Activated T-cell treated with anti-CD3 and anti-CD28 coated beads for 1 hour (primary cell): ENCODE measurements around the gene ATG14.
"Not testable (repeated sequence)": the region's sequence is repeated elsewhere in the genome, so short reads cannot be mapped to it uniquely, and the experiment has no call there.

ENCODE experiments used
- DNase-seq: peaks from one replicate; pipeline ENCODE4 v3.0.0-alpha.2; 2020; ENCODE audit warnings: low read depth

The ATG14 gene

DNA sequence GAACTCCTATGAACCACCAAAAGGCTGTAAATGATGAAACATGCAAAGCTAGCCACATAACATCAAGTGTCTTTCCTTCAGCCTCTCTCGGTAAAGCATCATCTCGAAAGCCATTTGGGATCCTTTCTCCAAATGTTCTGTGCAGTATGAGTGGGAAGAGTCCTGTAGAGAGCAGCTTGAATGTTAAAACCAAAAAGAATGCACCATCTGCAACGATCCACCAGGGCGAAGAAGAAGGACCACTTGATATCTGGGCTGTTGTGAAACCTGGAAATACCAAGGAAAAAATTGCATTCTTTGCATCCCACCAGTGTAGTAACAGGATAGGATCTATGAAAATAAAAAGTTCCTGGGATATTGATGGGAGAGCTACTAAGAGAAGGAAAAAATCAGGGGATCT lies 61.2 kb downstream of the ATG14 start:
- no peak for DNase-seq

DNA sequence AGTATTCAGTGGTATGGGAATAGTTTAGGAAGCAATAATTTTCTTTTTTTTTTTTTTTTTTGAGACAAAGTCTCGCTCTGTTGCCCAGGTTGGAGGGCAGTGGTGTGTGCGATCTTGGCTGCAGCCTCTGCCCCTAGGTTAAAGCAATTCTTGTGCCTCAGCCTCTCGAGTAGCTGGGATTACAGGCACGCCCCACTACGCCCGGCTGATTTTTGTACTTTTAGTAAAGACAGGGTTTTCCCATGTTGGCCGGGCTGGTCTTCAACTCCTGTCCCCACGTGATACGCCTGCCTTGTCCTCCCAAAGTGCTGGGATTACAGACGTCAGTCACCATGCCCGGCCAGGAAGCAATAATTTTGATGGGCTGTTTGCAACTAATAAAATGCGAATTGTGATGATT lies 62.1 kb downstream of the ATG14 start:
- DNase-seq: no peak

DNA sequence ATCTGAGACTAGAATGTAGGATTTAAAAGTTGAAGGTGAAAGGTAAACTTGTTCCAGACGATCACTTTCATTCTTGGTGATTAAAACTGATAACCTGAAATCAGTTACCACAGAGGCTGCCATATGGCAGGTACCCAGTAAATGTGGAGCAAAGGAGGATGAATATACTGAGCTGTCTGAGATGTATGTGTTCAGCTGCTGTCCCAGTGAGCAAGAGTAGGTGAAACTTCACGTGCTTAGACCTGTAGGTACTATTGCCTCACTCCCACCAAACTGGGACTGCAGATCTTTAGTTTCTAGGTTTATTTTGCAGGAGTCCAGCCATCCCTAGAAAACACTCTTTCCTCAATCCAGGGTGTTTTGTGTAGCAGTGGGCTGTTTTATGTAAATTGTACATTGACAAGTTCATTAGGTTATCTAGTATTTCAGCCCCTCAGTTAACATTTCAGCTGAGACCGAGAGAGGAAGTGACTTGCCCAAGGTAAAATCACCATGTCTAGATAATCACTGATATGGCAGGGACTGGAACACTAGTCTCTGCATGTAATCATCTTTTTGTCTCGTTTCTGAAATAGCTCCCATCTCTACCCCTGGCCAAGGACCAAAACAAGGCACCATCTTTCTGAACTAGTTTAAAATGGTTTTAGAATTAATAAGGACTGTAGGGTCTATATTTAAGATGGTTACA lies 62.7 kb downstream of the ATG14 start:
- DNase-seq: no peak

DNA sequence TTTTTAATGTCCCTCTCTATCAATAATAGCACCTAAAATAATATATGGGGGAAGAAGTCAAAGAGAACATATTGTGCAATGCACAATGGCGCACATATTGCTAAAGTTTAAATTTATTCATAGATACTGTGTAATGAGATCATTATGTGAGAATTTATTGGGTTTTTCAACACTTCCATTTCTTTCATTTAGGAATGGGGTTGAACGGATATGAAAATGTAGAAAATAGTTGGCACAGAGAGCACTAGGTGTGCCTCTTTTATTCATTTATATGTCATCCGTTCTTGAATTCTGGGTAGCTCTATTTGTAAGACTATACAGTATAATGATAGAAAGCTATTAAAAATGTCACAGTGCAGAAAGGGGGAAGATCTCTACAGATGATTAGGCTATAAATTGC lies 63.9 kb downstream of the ATG14 start:
- DNase-seq: no peak

DNA sequence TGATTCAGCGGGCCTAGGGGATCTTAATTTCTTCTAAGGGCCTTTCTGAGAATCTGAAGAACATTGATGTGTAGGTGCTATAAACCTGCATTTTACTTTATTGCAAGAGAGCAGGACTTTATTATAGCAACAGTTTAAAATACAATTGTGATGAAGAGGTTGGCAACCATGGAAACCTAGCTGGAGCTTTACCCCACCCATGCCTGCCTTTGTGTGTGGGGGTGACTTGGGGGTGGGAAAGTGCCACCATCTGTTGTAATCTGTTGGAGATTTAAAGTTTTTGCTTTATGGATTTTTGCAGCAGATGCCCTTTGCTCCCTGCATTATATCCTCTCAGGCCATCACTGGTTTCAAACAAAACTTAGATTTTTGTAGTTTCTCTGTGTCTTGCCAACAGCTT lies 64.6 kb downstream of the ATG14 start:
- DNase-seq: no peak

DNA sequence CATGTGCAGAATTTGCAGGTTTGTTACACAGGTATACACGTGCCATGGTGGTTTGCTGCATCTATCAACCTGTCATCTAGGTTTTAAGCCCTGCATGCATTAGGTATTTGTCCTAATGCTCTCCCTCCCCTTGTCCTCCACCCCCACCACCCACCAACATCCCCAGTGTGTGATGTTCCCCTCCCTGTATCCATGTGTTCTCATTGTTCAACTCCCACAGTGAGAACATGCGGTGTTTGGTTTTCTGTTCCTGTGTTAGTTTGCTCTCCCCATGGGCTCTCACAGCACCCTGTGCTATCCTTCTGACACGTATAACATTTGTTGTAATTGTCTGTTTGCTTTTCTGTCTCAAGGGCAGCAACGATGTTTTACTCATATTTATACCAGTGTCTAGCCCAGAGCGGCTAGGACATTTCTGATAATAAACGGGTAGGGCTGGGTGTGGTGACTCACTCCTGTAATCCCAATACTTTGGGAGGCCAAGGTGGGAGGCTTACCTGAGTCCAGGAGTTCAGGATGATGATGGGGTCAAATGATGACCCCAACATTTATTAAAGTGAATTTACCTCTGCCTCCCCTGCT lies 67.0 kb downstream of the ATG14 start:
- not testable (repeated sequence) for DNase-seq

DNA sequence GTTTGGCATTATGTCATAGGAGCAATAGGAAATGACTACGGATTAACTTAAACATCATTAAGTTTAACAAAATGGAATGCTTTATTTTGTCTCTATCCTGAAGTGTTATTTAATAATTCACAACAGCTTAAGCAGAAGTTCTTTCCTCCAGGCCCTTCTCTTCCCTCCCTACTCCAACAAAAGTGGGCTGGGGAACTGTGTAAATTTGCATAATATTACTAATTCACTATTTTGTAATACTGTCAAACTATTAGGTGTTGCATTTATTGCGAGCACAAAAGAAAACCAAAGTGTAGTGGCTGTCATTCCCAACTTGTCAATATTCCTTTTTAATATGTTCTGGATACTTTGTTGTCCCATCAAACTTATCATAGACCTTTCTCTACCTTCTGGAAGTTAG lies 69.8 kb downstream of the ATG14 start:
- DNase-seq: no peak

DNA sequence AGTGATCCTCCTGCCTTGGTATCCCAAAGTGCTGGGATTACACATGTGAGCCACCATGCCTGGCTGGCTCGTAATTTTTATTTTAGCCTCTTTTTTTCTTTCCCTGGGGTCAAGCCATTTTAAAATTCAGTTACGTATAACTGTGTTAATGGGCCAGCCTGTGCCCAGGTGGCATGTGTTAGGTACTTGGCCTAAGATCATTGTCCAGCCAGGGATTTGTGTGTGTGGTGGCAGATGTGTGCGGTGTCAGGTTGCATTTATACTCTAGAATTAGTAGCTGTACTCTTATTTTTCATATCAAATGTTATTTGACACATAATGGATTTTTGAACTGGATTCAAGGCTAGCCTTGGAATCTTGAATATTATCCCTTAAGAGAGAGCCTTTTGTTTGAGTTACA lies 71.1 kb downstream of the ATG14 start:
- DNase-seq: no peak

DNA sequence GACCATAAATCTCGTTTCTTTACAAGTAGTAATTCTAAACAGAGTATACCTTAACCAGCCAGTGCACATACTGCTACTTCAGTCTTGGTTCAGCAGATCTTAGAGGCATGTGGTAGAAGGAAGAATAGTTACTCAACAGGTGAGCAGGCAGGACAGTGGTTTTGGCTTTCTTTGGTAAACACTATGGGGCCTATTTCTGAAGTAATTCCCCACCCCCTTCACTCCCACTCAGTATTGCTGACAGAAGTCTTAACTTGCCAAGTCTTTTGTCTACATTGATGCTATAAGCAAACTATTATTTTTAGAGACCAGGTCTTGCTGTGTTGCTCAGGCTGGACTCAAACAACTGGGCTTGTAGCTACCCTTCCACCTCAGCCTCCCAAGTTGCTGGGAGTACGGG lies 71.9 kb downstream of the ATG14 start:
- no peak for DNase-seq

DNA sequence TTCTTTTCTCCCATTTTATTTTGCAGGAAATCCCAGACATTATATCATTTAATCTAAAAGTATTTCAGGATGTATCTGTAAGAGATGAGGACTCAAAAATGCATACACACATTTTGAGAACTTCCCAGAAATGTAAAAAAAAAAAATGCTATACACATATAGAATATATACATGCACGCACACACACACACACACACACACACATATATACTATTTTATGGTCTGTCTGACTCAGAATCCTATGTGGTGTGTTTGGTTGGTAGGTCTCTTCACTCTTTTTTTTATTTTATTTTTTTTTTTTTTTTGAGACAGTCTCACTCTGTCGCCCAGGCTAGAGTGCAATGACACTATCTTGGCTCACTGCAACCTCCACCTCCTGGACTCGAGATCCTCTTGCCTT lies 74.9 kb downstream of the ATG14 start:
- DNase-seq: no peak

DNA sequence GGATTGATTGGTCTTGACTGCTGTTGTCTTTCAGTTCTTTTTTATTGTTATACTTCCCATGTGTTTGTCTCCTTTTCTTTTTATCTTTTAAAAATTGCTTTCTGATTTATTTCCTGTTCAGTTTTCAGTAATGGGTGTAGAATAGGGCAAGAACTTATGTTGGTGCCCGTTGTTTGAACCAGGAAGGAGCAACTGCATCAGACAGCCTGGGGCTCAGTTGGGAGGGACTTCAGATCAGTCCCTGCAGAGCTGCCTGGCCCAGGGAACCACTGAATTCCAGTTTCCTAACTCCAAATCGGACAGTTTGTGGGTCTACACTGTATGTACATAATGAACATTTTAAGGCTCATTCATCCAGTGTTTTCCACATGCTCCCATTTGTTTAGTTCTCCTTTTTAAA lies 75.5 kb downstream of the ATG14 start:
- DNase-seq: no peak

DNA sequence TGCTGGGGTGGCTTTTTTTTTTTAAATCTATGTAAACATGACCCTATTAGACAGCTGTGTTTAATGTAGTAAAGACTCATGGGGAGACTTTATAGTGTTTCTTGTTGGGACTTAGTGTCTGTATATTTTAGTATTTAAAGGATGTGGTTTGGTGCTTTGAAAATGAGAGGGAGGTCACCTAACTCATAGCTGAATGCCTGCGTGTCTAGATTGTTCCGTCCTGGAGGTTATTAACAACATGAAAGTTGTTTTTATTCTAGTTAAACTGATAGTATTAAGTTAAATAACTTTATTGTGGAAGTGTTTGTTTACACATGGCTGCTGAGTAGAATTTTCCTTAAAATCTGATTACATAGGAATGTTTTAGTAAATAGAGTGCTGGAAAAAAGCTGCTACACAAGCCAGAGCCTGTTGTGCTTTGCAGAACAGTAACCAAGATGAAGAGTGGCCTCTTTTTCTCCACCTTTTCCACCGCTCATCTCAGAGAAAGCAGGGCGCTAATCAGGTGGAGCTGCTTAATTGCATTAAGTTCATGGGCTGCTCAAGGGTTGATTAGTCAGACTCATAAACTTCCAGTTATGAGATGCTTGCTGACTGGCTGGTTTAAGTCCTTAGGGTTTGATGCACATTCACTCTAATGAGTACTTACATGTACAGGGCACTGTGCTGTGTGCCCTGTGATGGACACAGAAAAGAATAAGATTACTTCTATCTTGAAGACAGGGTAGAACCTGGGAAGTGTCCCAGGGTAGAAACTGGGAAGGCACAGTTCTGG lies 77.7 kb downstream of the ATG14 start:
- no peak for DNase-seq

DNA sequence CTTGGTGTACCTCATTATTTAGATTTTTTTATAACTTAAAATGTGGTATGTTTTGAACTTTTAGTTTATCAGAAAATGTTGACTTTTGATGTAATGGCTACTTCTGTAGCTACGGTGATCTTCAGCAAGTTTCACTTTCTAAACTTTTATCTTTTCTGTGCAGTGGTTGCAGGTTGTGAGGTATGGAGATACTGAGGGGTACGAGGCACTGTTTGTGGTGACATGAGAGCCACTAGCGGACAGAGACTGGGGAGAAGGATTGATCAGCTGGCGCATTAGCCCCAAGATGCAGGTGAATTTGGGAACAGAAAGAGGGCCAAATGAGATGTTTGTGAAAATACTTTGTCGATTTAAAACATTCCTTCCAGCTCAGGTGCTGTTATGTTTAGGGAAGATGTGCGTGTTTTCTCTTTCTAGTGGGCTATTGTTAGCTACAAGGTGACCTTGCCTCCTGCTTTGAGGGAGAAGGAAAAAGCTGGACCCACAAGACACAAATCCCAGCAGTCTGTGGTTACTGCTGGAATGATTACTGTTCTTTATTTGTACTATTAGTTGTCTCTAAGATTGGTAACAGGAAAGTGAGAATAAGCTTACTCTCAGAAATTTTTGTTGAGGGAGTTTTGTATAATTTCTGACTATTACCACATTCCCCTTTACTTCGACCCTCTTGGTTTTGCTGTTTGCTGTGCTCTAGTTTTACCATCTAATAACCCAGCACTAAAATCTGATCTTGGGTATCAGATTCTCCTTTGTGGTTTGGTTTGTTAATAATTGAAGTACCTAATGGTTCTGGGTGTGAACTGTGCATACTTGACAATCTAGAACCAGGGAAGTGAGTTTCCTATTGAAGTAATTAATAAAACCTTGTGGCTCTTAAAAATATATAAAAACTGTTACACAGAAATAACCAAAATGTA lies 78.7 kb downstream of the ATG14 start:
- no peak for DNase-seq

DNA sequence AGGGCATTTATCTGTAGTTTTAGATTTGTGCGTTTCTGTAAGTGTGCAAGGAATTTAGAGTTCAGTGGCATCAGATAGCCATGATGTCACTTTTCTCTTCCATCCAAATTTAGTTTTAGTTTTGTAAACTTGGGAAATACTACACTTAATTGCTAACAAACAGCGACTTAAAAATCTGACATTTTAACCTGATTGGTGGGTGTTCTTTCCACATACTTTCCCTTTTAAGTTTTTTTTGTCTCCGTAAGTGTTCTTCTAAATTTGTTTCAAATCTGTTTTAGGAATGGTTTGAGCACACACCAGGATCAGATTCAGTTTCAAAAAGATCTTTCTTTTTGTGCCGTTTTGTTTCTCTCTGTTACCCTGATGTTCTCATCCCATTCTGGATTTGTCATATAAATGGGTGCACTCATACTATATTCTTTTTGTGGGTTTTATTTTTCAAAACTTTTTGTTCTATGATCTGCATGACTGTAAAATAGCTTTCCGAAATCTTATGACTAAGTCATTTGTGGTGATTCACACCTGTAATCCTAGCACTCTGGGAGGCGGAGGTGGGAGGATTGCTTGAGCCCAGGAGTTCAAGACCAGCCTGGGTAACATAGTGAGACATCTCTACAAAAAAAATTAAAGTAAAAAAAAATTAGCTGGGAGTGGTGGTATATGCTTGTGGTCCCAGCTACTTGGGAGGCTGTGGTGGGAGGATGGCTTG lies 81.5 kb downstream of the ATG14 start:
- no peak for DNase-seq

DNA sequence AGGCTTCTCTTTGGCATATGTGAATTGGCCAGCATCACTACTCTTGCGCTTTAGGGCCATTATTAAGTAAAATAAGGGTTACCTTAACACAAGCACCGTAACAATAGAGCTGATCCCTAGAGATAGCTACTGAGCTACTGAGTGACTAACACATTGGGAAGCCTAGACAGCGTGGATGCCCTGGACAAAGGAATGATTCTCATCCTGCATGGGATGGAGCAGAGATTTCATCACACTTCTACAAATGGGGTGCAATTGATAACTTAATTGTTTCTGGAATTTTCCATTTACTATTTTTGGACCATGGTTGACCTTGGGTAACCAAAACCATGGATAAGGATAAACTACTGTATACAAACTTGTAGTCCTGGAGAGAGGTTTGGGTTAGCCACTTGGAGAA lies 83.3 kb downstream of the ATG14 start:
- DNase-seq: no peak

DNA sequence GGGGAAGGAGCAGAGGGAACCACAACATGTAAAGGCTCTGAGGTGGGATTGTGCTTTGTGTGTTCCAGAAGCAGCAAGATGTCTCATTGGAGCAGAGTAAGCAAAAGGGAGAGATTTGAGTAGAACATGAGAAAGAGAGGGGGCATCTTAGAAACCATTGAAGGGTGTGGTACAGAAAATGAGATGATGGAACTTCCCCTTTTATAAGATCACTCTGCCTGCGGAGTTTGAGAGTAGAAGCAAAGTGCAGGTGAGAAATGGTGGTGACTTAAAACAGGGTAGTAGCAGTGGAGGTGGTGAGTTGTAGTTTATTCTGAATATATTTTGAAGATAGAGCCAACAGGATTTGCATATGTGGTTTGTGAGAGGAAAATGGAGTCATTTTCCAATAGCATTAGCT lies 84.5 kb downstream of the ATG14 start:
- no peak for DNase-seq

DNA sequence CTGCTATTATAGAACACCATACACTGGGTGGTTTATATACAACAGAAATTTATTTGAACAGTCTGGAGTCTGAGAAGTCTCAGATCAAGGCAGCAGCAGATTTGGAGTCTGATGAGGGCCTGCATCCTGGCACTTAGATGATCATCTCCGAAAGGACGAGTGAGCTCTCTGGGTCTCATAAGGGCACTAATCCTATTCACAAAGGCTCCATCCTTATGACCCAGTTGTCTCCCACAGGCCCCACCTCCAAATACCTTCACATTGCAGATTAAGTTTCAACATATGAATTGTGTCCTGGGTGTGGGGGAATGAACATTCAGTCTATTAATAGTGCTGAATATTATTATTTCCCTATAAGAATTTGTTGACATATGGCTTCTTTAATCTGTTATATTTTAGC lies 86.8 kb downstream of the ATG14 start:
- DNase-seq: no peak

DNA sequence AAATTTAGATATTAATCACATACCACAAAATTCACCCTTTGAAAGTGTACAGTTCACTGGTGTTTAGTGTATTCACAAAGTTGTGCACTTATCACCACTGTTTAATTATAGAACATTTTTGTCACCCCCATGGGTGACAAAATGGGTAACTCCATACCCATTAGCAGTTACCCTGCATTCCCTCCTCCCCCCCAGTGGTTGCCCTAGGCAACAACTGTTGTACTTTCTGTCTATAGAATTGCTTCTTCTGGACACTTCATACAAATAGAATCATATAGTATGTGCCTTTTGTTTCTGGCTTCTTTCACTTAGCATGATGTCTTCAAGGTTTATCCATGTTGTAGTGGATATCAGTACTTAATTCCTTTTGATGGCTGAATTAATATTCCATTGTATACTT lies 87.7 kb downstream of the ATG14 start:
- DNase-seq: no peak

DNA sequence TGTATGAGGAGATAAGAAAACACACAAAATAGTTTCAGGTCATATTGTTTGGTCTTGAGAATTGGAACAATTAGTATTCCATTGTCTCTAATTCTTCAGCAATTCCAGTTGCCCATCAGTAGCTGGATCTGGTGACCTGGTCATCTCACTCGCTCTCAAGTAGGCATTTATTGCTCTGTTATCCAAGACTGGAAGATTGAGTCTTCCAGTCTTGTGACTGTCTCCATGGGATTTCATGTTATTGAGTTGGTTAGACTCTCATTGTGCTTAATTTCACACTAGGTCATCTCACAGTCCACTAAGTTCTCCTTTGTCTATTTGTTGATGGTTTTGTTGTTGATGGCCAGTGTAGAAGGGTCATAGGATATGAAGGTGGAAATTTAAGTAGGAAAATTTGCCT lies 92.9 kb downstream of the ATG14 start:
- DNase-seq: no peak

DNA sequence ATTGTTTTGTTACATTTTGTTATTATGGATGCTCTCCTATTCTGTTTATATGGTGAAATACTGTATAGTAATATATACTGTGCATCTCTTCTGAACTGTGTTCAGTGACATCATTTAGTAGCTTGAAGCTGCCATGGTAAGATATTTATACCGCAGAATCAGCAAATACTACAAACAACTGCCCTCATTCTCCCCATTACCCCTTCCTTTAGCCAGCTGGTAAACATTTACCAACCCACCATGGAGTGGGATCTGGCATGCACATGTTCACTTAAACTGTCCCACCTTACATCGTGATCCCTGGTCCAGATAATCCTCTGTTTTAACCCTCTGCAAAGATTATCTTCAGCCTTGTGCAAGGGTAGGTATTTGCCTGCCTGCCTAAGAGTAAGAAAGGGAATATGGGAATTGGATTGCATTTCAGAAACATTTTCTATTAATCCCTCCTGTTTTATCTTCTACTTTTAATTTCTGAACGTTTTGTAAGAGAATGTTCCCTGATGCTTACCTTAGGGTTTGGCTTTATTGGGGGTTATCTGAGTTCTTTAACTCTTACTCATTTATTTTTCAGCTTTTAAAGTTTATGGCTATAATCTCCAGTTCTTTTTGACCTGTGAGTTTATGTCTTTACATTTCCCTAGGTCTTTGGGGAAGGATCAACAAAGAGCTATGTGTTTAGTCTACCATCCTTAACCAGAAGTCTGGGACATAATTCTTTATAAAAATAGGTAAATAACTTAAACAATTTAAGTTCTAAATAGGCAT lies 93.9 kb downstream of the ATG14 start:
- no peak for DNase-seq

DNA sequence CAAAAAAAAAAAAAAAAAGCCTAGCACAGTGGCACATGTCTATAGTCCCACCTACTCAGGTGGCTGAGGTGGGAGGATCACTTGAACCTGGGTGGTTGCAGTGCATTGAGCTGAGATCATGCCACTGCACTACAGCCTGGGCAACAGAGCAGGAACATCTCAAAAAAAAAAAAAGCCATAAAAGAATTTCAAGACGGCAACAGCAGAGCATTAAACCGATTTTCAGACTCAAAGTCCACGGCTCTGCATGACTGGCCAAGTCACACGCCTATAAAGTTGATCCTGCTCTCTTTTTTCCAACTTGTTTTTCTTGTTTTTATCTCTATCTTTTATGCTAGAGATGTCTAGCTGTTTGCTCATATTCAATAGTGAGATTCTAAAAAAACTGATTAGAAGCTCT lies 95.1 kb downstream of the ATG14 start:
- DNase-seq: no peak
